Measurements from ENCODE around the gene MROH2A.
"Not testable (repeated sequence)": the region's sequence is repeated elsewhere in the genome, so short reads cannot be mapped to it uniquely, and the experiment has no call there.

Gene MROH2A, protein sequence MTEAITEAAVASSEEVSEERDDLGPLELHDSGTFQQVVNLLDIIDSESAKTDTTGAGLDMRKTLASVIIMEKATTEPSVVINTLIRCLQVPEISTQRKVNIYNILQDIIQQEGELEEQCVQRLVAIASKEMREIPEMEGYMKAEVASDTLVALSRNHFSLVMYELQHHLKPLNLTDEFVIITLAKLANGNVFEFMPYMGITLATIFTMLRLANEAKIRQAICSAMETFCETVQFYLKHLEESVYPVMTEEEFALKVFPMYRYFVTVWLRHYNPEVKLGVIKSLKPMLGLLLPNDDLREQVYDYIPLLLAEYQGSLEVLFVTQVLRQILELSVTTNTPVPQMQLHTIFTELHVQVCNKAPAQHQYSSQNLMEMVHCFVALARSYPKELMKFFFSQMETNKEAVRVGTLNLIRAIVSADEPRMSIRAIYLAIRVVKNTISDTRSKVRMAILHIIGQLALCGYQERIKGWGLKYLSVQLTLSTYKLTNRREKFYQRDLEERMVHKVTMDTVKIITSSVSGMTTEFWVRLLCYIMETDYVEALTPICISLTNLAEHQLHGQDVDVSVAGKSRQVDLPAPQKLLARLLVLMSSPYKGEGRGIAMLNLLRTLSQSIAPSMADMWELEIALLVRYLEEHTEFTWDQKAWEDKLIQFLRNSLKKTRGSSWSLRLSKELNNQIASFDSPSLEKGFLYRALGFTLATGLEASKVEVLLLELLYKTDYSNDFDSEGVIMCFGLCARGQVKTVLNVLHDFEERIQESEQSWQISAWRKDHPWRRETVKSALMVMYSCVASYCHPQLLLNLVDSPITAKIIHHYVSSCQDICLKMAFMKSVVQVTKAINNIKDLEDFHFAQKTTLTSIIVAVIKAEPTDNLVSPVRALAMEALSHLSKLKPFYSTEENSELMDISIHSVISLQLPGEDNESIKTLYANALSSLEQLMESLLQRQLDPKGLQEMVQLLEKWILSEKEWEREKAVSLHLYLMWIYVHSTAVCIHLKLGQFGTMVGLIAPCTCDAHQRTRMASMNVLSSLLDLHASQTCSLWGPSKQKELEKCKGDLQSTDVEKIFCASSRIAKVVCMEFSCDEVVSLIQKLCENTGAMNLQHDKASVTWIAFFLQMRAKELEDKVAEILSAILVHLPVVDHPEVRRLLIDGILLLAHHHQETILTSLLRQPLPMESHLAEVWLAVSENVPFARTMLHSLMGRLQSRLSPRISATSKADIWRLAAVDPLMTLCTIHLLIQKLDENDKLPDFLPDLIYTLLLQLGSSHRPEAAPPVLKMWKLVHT (N-terminal part only)

DNA sequence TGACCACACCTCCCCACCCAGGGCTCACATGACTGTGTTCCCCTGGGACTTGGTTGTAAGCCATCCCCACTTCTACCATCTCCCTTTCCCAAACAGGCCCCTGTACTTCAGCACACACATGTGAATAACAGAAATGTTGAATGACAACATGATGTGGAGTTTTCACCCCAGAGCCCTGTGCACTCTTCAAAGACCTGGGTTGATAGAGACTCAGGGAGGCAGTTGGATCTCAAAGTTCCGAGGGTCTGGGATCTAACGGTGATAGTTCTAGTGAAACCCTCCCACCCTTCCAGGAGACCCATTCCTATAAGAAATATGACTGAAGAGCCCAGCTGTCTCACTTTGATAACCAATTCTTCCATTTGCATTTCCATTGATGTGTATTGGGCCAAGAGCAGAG is at the start of gene MROH2A:
Gene MROH2A (plus strand): TSS at position 301 of the 400 bp plus-strand sequence. CDS start 1,029 bp downstream, outside the sequence.
- no peak for DNase-seq

DNA sequence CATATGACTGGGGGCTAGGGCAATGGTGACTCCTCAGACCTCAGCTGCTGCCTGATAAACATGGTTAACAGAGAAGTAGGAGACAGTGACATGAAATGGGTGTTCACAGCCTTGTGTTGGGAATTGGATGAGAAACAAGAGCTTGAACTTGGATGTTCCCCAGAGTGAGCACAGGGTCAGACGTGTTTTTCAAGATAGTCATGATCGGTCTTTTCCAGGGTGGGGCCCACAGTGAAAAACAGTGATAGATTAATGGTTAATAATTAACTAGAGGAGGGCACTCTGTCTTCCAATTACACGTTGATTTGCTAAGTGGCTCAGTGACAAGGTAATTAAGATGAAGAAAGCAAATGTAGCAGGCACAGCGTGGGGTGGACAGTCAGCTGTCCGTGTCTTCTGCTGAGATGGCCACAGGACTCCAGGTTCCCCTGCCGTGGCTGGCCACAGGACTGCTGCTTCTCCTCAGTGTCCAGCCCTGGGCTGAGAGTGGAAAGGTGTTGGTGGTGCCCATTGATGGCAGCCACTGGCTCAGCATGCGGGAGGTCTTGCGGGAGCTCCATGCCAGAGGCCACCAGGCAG is 49.3 kb upstream of the MROH2A start, which contains the start of gene UGT1A3:
Gene UGT1A3 (plus strand): TSS at position 320 of the 579 bp plus-strand sequence. CDS start 85 bp downstream, at position 405.
- no peak for DNase-seq

DNA sequence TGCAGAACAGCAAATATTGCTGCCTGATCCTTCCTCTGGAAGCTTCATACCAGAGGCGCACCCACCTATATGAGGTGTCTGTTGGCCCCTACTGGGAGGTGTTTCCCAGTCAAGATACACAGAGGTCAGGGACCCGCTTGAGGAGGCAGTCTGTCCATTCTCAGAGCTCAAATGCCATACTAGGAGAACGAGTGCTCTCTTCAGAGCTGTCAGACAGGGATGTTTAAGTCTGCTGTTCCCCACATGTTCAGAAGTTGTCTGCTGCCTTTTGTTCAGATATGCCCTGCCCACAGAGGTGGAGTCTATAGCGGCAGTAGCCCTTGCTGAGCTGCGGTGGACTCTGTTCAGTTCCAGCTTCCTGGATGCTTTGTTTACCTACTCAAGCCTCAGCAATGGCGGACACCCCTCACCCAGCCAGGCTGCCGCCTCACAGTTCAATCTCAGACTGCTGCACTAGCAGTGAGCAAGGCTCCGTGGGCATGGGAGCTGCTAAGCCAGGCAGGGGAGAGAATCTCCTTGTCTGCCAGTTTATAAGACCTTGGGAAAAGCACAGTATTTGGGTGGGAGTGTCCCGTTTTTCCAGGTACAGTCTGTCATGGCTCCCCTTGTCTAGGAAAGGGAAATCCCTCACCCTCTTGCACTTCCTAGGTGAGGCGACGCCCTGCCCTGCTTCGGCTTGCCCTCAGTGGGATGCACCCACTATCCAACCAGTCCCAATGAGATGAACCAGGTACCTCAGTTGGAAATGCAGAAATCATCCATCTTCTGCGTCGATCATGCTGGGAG is 41.1 kb upstream of the MROH2A start:
- not testable (repeated sequence) for DNase-seq

GRCh38 chr2:233740870-233741269 is 37.3 kb upstream of the MROH2A start:
- DNase-seq = no peak

- no peak for DNase-seq
Observed at GRCh38 chr2:233743464-233744259, 34.5 kb upstream of the MROH2A start.

GRCh38 chr2:233745073-233745755 is 32.9 kb upstream of the MROH2A start:
- no peak for DNase-seq

GRCh38 chr2:233745838-233746237 is 32.3 kb upstream of the MROH2A start:
- DNase-seq = not testable (repeated sequence)

DNA sequence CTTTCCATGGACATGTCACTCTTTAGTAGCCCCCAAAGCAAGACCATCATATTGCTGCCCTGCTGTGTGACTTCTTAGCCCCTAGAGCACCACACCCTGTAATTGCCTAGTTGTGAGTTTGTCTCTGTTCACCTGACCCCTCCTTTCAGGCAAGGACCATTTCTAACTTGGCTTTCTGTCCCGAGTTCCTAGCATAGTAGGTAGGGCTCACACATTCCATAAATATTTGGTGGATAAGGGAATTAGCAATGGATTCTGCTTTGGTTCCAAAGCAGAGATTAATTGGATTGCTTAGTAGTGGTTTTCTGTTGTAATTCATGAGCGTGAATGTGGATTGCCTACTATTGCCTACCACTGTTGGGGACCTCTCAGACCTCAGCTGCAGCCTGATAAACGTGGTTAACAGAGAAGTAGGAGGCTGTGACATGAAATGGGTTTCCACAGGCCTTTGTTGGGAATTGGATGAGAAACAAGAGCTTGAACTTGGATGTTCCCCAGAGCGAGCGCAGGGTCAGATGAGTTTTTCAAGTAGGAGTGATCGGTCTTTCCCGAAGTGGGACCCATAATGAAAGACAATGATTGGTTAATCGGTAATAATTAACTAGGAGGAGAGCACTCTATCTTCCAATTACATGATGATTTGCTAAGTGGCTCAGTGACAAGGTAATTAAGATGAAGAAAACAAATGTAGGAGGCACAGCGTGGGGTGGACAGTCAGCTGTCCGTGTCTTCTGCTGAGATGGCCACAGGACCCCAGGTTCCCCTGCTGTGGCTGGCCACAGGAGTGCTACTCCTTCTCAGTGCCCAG is 31.5 kb upstream of the MROH2A start:
- DNase-seq = no peak

DNA sequence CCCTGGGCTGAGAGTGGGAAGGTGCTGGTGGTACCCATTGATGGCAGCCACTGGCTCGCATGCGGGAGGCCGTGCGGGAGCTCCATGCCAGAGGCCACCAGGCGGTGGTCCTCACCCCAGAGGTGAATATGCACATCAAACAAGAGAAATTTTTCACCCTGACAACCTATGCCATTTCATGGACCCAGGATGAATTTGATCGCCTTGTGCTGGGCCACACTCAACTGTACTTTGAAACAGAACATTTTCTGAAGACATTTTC is 30.9 kb upstream of the MROH2A start:
- no peak for DNase-seq

DNA sequence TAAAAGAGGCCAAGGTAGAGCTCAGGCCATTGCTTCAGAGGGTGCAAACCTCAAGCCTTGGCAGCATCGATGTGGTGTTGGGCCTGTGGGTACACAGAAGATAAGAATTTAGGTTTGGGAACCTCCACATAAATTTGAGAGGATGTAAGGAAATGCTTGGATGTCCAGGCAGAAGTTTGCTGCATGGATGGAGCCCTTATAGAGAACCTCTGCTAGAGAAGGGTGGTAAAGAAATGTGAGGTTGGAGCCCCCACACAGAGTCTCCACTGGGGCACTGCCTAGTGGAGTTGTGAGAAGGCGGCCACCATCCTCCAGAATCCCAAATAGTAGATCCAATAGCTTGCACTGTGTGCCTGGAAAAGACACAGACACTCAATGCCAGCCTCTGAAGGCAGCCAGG is 27.4 kb upstream of the MROH2A start:
- DNase-seq = not testable (repeated sequence)

GRCh38 chr2:233751212-233752009 is 26.7 kb upstream of the MROH2A start:
- not testable (repeated sequence) for DNase-seq

- DNase-seq = no peak
Observed at GRCh38 chr2:233754872-233755611, 23.1 kb upstream of the MROH2A start.

GRCh38 chr2:233756429-233757081 is 21.6 kb upstream of the MROH2A start:
- no peak for DNase-seq

DNA sequence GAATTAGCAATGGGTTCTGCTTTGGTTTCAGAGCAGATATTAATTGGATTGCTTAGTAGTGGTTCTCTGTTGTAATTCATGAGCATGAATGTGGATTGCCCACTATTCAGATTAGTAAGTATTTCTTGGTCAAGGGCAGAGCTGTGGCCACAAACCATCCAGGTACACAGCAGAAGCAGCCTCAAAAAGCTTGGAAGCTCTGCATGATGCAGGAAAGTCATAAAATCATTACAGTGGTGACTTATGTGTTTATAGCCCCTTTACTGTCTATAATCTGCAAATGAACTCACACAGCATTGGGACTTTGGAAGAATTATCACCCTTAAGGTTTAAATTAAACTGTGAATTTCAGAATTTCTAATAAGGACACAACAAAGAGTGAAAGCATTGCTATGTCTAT is 20.0 kb upstream of the MROH2A start:
- DNase-seq = no peak

GRCh38 chr2:233758849-233759248 is 19.3 kb upstream of the MROH2A start:
- DNase-seq = no peak

DNA sequence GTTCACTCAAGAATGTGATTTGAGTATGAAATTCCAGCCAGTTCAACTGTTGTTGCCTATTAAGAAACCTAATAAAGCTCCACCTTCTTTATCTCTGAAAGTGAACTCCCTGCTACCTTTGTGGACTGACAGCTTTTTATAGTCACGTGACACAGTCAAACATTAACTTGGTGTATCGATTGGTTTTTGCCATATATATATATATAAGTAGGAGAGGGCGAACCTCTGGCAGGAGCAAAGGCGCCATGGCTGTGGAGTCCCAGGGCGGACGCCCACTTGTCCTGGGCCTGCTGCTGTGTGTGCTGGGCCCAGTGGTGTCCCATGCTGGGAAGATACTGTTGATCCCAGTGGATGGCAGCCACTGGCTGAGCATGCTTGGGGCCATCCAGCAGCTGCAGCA is 18.1 kb upstream of the MROH2A start, which contains the start of gene UGT1A1:
Gene UGT1A1 (plus strand): TSS at position 228 of the 400 bp plus-strand sequence. CDS start 18 bp downstream, at position 246.
- no peak for DNase-seq
